Esophagus (tissue), 2 donors: ENCODE data around the gene CBLIF. TPM values are rescaled to one million over a fixed set of nuclear protein-coding genes. Genes with fewer than 3 reads are reported as not detected.
"Not testable (repeated sequence)": the region's sequence is repeated elsewhere in the genome, so short reads cannot be mapped to it uniquely, and the experiment has no call there.

Experiments used
- H3K27ac ChIP-seq, 2 donors: one replicate each; pipeline ENCODE4 v1.5.1; 2013; ENCODE audit warnings: low read depth in 2 of 2, mild to moderate bottlenecking in 2 of 2, inconsistent platforms in 1 of 2, low read length in 1 of 2, moderate library complexity in 1 of 2
- H3K27me3 ChIP-seq, 2 donors: one replicate each; pipeline ENCODE4 v1.6.1; 2013; ENCODE audit warnings: low read length in 2 of 2, control low read depth in 1 of 2, mild to moderate bottlenecking in 1 of 2; ENCODE audit not compliant: insufficient read depth in 2 of 2, control insufficient read depth in 1 of 2
- H3K36me3 ChIP-seq, 2 donors: one replicate each; pipeline ENCODE4 v1.6.1; 2013; ENCODE audit warnings: low read length in 1 of 2; ENCODE audit not compliant: control insufficient read depth in 2 of 2, insufficient read depth in 2 of 2
- H3K4me1 ChIP-seq, 2 donors: one replicate each; pipeline ENCODE4 v1.6.1; 2013; ENCODE audit warnings: low read length in 1 of 2; ENCODE audit not compliant: control insufficient read depth in 2 of 2, insufficient read depth in 2 of 2
- H3K4me3 ChIP-seq, 2 donors: one replicate each; pipeline ENCODE4 v1.5.1; 2013; ENCODE audit warnings: low read length in 2 of 2, mild to moderate bottlenecking in 2 of 2, low read depth in 1 of 2, moderate library complexity in 1 of 2
- H3K9me3 ChIP-seq, 2 donors: one replicate each; pipeline ENCODE4 v1.6.1; 2013; ENCODE audit warnings: mild to moderate bottlenecking in 2 of 2, low read depth in 1 of 2, low read length in 1 of 2, moderate library complexity in 1 of 2; ENCODE audit not compliant: control insufficient read depth in 2 of 2, insufficient read depth in 1 of 2
- WGBS, 2 donors: extraction: QIAGEN DNeasy Blood & Tissue Kit; methylation state at CpG; one replicate each; pipeline ENCODE4 v1.1.7; 2013; 5-methylcytosine and 5-hydroxymethylcytosine counted together
- polyA plus RNA-seq, 2 donors: library from polyadenylated mRNA; stranded (reverse); fragments of 200-250 nt; gene quantifications; one replicate each; pipeline ENCODE4 v1.2.3, GENCODE V29; 2013
- donor health status: healthy with polysubstance abuse.
- donor health status: Bipolar disorder and iron deficiency.

CBLIF gene
- polyA plus RNA-seq, 2 donors = 0.07 to 0.24 TPM

- H3K36me3 ChIP-seq = peaks cover 0 to 10% of the 10 kb centered on the region in 2 donors
- no peak overlapping the region for H3K4me3 ChIP-seq
- H3K27me3 ChIP-seq = no peaks in the 10 kb centered on the region
- WGBS, 2 donors = 61 to 66% methylated on average over 3 of the region's 3 CpGs
- H3K4me1 ChIP-seq = peaks cover 0 to 4% of the 10 kb centered on the region in 2 donors
- H3K27ac ChIP-seq = no peak overlapping the region
- H3K9me3 ChIP-seq = no peaks in the 10 kb centered on the region
These were observed 57.5 kb downstream of the CBLIF start for GRCh38 chr11:59787816-59788215.

- Histone ChIP-seq H3K9me3 (no peaks in the 10 kb centered on the region), H3K36me3 (peaks cover 0 to 7% of the 10 kb centered on the region in 2 donors), H3K27ac (no peak overlapping the region), H3K4me1 (peaks cover 0 to 4% of the 10 kb centered on the region in 2 donors), H3K27me3 (no peaks in the 10 kb centered on the region), H3K4me3 (no peak overlapping the region)
- 69 to 76% methylated on average over 4 of the region's 4 CpGs for WGBS, 2 donors
These were observed 58.1 kb downstream of the CBLIF start for GRCh38 chr11:59787255-59787588.

DNA sequence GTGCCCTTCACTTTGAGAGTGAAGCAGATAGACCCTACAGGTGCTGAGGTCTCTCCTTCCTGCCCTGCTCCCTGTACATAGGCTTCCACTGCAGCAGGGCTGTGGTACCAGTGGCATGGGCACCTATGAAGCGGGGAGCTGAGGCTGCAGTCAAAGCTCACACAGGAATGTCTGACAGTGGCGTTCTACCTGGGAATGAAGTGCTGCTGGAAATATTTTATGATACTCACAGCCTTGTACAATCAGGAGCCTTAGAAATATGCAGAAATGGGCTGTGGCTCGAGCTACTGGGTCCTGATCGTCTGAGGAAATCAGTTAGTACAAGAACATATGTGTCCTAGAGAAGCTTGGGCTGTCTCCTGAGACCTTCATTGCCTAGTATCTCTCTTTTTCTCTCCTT, 59.5 kb downstream of the CBLIF start:
- H3K9me3 ChIP-seq = no peaks in the 10 kb centered on the region
- 92 to 93% methylated on average over 4 of the region's 4 CpGs for WGBS, 2 donors
- peaks cover 0 to 4% of the 10 kb centered on the region in 2 donors for H3K4me1 ChIP-seq
- no peak overlapping the region for H3K4me3 ChIP-seq
- H3K36me3 ChIP-seq = peaks cover 0 to 4% of the 10 kb centered on the region in 2 donors
- no peak overlapping the region for H3K27ac ChIP-seq
- H3K27me3 ChIP-seq = no peaks in the 10 kb centered on the region

GRCh38 chr11:59784441-59784840, 60.9 kb downstream of the CBLIF start:
- H3K9me3 ChIP-seq, H3K4me3 ChIP-seq, H3K4me1 ChIP-seq, H3K27me3 ChIP-seq, H3K36me3 ChIP-seq, H3K27ac ChIP-seq: not testable (repeated sequence)
- 85 to 88% methylated on average over 5 of the region's 5 CpGs for WGBS, 2 donors

DNA sequence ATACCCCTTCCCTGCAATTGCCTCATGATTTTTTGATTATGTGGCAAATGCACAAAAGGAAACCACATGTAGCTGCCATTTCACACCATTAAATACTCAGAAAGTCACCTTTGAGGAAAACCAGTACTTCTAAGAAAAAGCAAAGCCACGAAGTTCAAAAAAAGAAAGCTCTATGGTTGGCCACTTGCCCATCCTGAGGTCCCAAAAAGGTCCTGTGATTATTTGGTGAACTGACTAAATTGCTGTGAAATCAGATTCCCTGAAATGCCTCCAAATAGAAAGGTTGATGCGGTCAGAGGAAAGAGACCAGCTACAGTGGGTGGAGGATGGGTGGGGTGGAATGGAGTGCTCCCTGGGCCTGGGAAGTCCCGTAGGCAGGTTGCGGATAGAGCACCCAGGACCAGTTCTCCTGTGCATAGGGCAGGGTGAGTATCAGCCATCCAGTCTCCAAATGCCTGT, 61.6 kb downstream of the CBLIF start:
- Histone ChIP-seq H3K4me1 (peaks cover 0 to 4% of the 10 kb centered on the region in 2 donors), H3K27me3 (no peaks in the 10 kb centered on the region), H3K27ac (no peak overlapping the region), H3K9me3 (no peaks in the 10 kb centered on the region), H3K4me3 (no peak overlapping the region), H3K36me3 (peaks cover 0 to 3% of the 10 kb centered on the region in 2 donors)
- 74 to 82% methylated on average over 4 of the region's 4 CpGs for WGBS, 2 donors

- Histone ChIP-seq H3K9me3 (no peaks in the 10 kb centered on the region), H3K27me3 (no peaks in the 10 kb centered on the region), H3K4me3 (no peak overlapping the region), H3K27ac (no peak overlapping the region), H3K4me1 (peaks cover 0 to 1% of the 10 kb centered on the region in 2 donors), H3K36me3 (peaks cover 0 to 3% of the 10 kb centered on the region in 2 donors)
- 72 to 86% methylated on average over 2 of the region's 2 CpGs for WGBS, 2 donors
These were observed 63.2 kb downstream of the CBLIF start for GRCh38 chr11:59782080-59782479.

- Histone ChIP-seq H3K36me3 (peaks cover 4 to 6% of the 10 kb centered on the region in 2 donors), H3K27me3 (no peaks in the 10 kb centered on the region), H3K4me1 (no peaks in the 10 kb centered on the region), H3K9me3 (no peaks in the 10 kb centered on the region), H3K4me3 (no peak overlapping the region), H3K27ac (no peak overlapping the region)
- 33 to 44% methylated on average over 1 of the region's 1 CpG for WGBS, 2 donors
These were observed 65.8 kb downstream of the CBLIF start for GRCh38 chr11:59779487-59779886.

Other genes with a start within 250 kb of the CBLIF start
- gene OSBP, start 229.7 kb downstream of the CBLIF start, polyA plus RNA-seq = 10 to 100 TPM in 1 of 2 donors, 1 to 10 TPM in 1; 7.5 to 13.6 TPM
- 10 to 100 TPM in 1 of 2 donors, 1 to 10 TPM in 1; 7.3 to 12.6 TPM for gene PATL1, start 176.5 kb downstream of the CBLIF start, polyA plus RNA-seq
- gene OR10V1, start 131.7 kb downstream of the CBLIF start, polyA plus RNA-seq = not detected
- gene STX3, start 90.1 kb downstream of the CBLIF start, polyA plus RNA-seq = 10 to 100 TPM in 1 of 2 donors, 1 to 10 TPM in 1; 8.9 to 10.6 TPM
- gene MRPL16, start 34.7 kb downstream of the CBLIF start, polyA plus RNA-seq = 10 to 100 TPM; 44.8 to 58.1 TPM
- gene TCN1, start 21.0 kb upstream of the CBLIF start, polyA plus RNA-seq = 10 to 100 TPM in 1 of 2 donors, 1 to 10 TPM in 1; 6.9 to 10.9 TPM
- not detected for gene OOSP3, start 33.3 kb upstream of the CBLIF start, polyA plus RNA-seq
- not detected for gene OOSP1, start 92.9 kb upstream of the CBLIF start, polyA plus RNA-seq
- gene OOSP4A, start 118.5 kb upstream of the CBLIF start, polyA plus RNA-seq = not detected
- gene OOSP4B, start 171.7 kb upstream of the CBLIF start, polyA plus RNA-seq = not detected
- not detected for gene OOSP2, start 194.9 kb upstream of the CBLIF start, polyA plus RNA-seq
- not detected for gene MS4A3, start 211.2 kb upstream of the CBLIF start, polyA plus RNA-seq
- under 1 TPM; 0.08 to 0.42 TPM for gene MS4A2, start 243.2 kb upstream of the CBLIF start, polyA plus RNA-seq